ENCODE results near the gene KRT7.
A peak's percentile ranks its signal among the peaks of the same experiment; 100 is the strongest.
"Not testable (repeated sequence)": the region's sequence is repeated elsewhere in the genome, so short reads cannot be mapped to it uniquely, and the experiment has no call there.

KRT7 gene

DNA sequence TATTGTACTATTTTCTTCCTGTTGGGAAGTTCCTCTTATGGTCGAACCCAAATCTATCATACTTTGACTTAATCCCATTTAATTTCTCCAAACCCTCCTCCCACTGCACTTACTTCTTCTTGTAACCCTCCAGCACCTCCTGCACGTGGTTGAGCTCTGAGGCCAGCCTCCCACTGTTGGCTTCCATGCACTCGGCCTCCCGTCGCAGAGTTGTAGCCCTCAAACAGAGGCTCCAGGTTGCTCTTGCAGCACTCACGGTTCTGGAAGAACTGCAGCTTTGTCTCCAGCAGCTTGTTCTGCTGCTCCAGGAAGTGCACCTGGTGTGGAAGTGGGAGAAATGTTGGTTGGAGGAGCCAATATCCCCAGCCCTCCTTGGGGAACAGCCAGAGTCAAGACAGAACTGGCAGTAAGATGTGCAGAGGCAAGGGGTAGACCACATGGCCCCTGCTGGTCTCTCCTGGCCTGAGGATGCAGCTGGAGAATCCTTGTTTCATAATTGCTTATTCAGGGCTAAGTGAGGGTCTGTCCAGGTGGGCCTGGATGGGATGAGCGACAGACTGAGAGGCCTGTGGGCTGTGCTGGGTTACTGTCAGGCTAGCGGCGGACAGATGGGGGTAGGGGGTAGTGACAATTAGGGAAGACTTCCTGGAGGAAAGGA lies 23.0 kb downstream of the KRT7 start:
- no peak for DNase-seq (ENCODE audit: low read depth)

DNA sequence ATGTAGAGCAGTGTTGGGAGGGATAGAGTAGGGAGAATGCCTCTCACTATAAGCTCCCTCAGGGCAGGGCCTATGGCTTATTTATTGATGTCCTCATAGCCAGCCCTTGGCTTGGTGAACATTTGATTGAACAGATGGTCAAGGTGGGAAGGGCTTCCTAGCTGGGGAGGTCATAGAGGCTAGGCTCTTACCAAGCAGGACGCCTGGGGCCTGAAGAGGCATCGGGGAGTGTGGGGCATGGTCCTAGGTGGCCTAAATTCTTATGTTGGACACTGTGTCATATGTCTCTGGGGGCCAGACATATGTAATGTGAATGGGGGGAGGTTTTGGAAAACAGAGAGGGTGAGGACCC lies 23.5 kb downstream of the KRT7 start:
- DNase-seq (ENCODE audit: low read depth) = no peak

DNA sequence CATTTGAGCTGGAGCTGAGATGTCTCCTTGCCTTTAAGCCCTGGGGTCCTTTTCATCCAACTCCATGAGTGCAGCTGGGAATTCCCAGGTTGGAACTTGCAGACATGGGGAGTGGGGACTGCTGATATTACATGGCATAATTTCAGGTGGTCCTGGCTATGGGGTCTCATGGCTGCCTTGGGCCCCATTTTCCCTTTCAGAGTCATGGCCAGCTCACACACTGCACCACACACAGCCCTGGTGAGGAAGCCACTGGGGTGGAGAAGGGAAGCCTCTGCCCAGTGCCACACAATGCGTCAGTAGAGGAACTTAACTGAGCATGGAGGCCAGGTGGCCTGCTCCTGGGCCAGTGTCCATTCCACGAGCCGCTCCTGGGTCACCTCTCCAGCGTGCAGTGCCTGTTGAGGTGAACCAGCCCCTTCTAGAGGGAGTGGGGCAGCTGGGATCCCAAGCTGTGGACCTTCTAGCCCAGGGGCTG lies 24.1 kb downstream of the KRT7 start:
- no peak for DNase-seq (ENCODE audit: low read depth)

DNA sequence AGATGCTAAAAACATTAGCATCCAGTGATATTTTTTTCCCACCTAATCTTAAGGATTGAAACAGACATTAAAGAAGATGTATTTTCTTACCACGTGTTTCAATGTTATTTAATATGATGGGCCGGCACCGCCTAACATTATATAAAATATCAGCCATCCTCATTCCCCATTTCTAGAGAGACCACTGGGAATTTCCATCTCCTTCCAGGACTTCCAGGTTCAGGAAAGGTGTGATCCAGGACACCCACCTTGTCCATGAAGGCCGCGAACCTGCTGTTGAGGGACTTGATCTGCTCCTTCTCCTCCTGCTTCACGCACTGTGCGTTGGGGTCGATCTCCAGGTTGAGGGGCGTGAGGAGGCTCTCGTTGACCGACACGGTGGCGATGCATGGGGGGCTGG lies 24.9 kb downstream of the KRT7 start:
- DNase-seq (ENCODE audit: low read depth) = not testable (repeated sequence)

DNA sequence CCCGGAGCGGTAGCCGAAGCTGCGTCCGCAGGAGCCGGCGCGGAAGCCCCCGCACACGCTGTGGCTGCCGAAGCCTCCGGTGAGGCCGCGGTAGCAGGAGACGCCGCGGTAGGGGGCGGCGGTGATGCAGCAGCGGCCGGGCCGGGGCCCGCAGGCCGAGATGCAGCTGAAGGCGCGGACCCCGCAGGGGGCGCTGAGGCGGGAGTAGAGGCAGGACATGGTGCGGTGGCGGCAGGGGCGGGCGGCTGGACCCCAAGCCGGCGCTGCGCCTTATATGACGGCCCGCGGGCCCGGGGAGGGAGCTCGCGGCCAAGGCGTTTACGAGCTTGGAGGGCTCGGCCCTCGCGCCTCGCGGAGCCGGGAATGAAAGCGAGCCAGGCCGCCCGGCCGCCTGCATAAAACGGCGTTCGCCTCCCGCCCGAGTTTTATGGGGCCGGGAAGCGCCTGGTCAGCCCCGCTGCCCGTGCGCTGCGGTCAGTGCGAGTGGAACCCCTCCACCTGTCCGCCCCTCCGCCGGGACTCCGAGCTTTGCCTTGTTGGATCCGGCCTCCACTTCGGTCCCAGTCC lies 25.4 kb downstream of the KRT7 start:
- DNase-seq (ENCODE audit: low read depth) = peak; percentile 44

DNA sequence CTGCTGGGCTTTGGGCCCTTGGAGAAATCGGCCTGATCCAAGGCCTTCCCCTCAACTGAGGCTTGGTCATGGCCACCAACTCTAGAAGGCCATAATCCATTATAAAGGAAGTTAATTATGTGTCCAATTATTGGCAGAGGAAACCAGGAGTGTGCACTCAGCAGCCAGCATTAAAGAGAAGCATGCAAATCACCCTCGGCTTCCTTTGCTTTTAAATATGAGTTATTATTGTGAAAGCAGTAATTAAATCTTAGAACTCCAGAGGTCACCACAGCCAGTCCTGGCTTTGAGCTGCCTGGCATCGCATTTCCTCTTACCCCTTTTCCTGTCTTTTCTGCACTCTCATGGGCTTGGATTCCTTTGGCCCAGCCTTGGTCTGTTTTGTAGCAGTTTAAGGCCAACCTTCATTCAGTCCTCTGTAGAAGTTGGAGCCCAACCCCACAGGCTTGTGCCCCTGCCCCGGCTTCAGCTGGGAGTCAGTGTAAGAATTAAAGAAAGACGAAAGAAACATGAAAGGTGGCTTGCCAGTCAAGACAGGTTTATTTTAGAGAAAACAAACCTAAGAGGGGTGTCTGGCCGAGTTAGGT lies 26.7 kb downstream of the KRT7 start:
- DNase-seq (ENCODE audit: low read depth) = peak; percentile 64

DNA sequence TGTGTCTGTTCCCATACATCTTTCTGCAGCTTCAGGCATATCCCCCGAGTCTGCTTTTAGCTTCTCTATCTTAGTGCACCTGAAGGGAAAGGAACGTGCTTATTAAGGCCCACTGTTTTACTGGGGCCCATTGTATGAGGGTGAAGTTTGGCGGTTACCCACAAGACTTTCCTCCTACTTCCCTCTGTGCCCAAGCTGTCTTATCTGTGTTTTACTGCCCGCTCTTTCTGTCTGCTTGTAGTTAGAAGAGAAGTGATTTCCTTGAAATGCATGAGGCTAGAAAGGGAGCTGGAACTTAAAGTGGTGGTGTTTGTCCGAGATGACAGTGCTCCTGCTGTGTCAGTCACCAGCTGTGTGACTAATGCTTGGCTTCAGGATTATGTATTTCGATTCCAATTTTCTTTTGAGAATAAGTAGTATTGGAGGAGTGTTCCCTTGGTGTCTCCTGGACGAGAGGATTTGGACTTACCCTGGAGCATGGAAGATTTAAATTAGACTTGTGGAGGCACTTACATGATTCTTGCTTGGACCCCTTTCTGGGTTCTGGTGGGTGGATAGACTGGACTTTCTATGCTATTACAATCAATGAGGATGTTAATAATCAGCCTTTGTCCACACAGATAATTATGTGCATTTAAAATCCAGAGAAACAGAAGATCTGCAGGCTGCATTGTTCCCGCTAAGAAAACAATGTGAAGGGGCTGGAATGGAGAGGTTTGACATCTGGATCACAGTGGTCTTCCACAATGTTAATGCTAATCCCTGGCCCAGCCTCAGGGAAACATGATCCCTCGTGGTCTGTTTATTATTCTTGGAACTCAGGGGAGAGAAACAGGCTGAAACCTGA lies 27.5 kb downstream of the KRT7 start:
- DNase-seq (ENCODE audit: low read depth) = peak; percentile 74

DNA sequence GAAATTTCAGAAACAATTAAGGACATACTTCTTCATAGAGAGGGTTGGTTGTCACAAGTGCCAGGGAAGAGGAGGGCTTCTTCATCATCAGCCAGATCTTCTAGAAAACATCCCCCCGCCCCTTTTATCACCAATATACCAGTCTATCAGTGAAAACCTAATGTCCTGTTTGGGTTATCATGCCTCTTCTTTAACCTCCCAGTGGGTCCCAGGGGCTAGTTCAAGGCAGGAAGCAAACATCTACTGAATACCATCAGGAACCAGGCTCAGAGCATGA lies 28.1 kb downstream of the KRT7 start:
- no peak for DNase-seq (ENCODE audit: low read depth)

DNA sequence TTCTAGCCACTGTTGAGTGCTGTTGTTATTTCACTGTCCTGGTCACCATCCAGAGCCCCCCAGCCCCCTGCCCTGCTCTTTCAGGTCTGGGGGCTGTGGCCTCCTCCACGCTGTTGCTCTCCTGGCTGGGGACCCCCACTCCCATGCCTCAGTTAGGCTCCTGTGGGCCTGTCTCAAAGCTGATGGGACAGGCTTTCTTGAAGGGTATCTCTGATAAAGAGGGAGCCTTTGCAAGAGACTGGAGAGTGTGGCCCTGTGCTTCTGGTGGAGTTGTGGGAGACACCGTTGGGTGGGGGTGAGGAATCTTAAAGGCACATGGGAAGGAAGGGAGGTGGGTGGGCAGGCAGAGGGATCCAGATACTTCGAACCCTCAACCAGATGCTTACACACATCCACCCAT lies 29.2 kb downstream of the KRT7 start:
- DNase-seq (ENCODE audit: low read depth) = no peak

DNA sequence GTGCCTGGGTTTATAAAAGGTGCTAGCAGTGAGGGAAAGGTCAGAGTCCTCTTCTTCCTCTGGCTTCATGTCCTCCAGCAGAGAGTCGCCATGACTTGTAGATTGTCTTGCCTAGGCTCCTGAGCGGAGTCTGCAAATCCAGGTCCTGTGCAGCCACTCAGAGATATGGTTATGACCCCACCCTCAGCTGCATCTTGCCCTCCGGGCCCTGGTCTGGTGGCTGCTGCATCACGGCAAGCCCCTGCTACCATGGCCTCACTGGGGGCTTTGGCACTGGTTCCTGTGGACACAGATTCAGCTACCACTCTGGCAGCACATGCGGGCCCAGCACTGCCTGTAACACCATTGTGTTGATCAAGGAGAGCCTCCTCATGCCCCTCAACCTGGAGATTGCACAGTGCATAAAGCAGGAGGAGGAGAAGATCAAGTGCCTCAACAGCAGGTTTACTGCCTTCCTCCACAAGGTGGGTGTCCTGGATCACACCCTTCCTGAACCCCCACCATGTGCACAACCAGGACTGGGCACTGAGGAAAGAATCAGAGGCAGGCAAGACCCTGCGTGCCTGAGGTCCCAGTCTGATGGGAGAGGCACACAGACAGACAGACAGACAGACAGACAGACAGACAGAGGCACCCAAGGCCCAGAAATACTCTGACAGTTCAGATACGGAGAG lies 30.9 kb downstream of the KRT7 start:
- DNase-seq (ENCODE audit: low read depth) = no peak

DNA sequence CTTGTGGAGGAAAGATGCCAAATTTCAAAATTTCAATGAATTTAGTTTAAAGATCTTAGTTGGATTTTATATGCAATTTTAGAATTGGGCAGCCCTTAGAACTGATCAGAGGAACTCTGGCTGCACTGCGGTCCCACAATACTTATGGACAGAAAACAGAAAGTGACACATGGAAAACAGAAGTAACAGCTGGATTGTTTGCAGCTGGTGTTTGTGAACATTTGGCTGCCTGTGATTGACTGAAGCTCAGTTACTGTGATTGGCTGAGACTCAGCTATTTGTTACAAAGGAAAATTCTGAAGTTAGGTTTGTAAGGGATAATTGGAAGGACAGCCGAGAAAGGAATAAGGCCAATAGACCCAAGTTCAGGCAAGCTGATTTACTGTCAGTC lies 31.4 kb downstream of the KRT7 start:
- DNase-seq (ENCODE audit: low read depth) = no peak

DNA sequence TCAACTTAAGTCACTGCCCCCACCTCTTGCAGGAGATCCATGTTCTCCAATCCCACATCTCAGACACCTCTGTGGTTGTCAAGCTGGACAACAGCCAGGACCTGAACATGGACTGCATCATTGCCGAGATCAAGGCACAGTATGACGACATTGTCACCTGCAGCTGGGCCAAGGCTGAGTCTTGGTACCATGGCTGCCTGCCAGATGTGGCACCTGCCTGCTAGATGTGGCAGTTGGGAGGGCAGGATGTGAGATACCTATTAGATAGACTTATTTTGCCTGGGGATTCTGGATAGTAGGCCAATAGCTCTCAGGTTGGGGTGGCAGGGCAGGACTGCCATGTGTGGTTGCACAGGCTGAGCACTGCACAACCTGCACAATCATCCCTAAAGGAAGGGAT lies 33.5 kb downstream of the KRT7 start:
- DNase-seq (ENCODE audit: low read depth) = no peak

DNA sequence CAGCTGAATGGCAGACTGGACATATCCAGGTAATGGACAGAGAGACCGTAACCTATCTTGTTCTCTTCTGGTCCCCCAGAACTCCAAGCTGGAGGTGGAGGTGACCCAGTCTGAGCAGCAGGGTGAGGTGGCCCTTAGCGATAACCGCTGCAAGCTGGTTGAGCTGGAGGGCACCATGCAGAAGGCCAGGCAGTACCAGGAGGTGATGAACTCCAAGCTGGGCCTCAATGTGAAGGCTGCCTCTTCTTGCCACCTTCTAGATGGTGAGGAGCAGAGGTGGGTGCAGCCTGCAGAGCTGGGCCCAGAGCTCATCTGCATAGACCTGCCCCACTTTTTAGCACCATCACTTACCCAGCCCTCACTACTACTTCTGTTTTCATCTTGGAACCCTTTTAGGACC lies 34.2 kb downstream of the KRT7 start:
- DNase-seq (ENCODE audit: low read depth) = no peak

DNA sequence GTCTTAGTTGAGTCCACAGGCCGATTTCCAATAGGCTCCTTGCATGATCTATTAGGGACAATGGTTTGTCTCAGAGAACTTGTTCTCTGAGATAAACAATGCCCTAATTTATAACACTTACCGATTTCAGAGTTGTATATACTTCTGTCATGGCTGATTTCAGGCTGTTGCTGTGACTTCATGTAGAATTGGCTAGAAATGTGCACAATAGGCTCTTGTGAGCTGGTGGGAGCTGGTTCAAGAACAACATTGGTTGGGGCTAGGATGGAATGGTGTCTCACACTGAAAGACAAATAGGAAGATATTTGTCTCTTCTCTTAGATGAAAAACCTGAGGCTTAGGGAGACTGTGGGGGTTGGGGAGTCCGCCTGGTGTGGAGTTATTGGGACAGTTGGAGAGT lies 34.7 kb downstream of the KRT7 start:
- peak; percentile 31 for DNase-seq (ENCODE audit: low read depth)

DNA sequence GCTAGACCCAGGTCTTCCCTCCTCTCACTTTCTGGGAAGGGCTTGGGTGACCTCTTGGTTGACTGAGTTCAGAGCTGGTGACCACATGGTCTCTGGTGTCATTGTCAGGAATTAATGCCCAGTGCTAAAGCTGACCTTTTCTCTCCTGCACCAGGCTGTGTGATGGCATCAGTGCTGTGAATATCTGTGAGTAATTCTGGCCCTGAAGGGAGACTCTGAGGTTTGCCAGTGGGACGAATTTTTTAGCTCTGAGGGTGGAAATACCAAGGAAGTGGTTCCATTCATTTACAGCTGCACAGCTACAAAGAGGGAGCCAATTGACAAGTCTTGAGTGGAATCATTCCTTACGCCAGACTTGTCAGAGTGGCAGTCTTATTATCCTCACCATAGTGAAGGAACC lies 35.2 kb downstream of the KRT7 start:
- peak; percentile 72 for DNase-seq (ENCODE audit: low read depth)

DNA sequence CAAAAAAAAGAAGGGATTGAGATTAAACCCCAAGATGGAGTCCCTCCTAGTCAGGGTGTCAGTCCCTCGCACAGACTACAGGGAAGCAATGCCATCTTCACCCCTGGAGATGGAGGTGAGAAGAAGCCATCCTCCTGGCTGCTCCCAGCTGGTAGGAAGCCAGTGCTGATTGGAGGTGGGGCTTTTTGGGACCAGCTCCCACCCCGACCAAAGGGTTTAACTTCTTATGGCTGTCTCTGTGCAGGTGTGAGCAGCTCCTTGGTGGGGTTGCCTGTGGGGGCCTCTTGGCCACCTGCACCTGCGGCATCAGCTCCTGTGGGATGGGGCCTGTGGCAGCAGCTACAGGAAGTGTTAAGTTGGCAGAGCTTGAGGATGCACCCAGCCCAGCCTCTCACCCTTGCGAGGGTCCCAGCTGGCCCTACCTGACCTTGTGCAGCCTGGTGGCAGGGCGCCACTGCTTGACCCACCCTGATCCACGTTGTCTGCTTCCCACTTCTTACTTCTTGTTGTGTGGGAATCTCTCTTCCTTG lies 37.6 kb downstream of the KRT7 start:
- no peak for DNase-seq (ENCODE audit: low read depth)

DNA sequence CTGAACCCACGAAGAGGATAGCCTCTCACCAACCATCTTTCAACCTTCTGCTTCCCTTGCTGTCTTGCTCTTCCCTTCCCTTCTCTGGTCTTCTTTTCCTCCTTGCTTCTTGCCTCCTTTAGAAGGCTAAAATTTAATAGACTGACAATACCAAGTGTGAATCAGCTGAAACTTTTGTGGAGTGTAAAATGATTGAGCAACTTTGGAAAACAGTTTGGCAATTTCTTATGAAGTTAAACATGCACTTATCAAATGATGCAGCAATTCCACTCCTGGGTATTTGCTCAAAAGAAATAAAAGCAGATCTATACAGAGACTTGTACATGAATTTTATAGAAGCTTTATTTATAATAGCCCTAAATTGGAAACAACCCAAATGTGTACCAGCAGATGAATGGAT lies 38.1 kb downstream of the KRT7 start:
- no peak for DNase-seq (ENCODE audit: low read depth)

DNA sequence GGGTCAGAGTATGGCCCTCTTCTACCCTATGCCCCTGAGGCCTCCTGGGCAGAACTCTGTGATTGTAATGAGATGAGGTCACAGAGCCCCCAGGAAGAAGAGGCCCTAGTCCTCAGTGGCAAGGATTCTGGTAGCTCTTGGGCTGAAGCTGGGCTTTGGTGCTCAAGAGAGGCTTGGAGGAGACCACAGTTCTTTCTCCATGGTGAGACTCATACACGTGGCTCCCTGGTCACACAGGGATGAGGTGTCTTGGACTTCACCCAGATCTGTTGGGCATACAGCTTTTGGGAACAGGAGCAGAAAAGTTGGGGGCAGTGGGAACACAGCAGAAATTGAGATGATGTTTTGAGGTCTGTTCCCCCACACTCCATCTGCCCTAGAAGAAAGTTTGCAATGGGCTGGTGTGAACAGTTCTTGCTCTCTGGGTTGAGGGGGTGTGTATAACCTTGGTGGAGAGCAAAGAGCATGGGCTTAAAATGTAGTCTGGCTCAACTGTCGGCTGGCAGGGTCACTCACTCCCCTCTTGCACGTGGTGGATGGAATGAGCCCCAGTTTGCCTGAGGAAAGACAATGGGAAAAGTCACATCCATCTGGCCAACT lies 41.6 kb downstream of the KRT7 start, which contains the start of gene KRT86:
TSS of gene KRT86 (plus strand) at position 125 of the 600 bp plus-strand sequence. CDS start 27,272 bp downstream, outside the sequence.
- no peak for DNase-seq (ENCODE audit: low read depth)

DNA sequence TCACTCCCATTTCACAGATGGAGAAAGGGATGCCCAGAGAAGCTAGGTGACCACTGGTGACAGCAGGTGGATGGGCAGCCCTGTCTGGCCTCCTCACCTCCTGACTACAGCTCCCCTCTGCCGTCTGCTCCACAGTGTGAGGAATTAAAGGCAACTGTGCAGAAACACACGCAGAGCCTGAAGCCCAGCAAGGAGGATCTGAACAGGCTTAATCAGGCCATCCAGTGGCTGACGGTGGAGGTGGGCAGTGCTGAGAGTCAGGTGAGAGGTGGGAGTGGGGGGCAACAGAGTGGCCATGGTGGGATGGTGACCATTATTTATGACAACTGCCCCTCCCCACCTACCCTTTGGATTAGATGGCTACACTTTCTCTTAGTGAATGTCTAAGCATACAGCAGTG lies 42.6 kb downstream of the KRT7 start:
- no peak for DNase-seq (ENCODE audit: low read depth)

DNA sequence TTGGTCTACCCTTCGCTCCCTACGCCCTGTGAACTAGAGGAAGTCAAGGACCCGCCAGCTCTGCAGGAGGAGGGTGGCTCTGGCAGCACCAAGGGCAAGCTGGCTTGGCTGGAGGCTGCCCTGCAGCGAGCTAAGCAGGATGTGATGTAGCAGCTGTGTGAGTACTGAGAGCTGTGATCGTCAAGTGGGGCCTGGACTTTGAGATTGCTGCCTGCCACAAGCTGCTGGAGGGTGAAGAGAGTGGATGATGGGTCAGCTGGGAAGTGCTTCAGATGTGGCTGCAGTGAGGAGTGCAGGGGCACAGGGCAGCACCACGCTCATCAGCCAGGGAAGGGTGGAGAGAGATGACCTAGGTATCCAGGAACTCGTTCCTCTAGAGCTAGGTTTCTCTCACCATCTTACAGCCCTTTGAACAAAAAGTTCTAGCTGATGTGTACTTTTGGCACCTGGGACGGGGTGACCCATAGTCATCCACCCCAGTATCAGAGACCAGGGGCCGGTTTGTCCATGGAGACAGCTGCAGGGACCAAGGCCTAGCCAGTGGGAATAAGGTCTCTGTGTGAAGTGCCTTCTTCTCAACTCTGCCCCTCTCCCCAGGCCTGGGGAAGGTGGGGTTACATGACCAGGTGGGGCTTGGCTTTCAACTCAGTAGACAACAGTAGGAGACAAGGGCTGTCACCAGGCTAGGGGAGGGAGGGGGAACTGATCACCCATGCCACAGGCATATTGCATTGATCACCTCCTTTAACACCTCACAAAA lies 44.6 kb downstream of the KRT7 start:
- DNase-seq (ENCODE audit: low read depth) = no peak
